GM12873 (cell line): ENCODE measurements around the gene TMEM269.

ENCODE experiments used
- TF ChIP-seq, protein P1 (sequence below): IDR thresholded peaks from 2 replicates; pipeline ENCODE4 v1.5.1; 2012; ENCODE audit warnings: low read depth, mild to moderate bottlenecking, moderate library complexity, low read length, control low read depth; ENCODE audit not compliant: insufficient read depth; ENCODE audit errors: missing control alignments

The TMEM269 gene

DNA sequence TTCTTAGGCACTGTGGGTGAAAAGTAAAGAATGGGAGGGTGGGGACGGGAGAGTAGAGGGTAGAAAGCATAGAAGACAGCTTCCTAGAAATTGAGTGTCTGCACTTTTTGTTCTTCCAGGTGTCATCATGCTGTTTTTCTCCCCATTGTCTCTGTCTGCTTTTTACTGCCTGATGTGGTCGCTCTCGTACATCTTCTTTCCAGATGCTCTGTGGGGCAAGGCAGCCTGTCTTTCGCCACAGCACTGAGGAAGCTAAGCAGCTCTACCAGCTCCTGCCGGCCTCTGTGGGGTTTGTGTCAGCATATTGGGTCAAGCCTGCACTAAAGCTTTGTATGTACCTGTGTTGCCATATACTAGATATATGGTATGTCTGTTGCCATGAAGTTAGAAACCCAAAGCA is 13.2 kb downstream of the TMEM269 start:
- TF ChIP-seq, protein P1, sequence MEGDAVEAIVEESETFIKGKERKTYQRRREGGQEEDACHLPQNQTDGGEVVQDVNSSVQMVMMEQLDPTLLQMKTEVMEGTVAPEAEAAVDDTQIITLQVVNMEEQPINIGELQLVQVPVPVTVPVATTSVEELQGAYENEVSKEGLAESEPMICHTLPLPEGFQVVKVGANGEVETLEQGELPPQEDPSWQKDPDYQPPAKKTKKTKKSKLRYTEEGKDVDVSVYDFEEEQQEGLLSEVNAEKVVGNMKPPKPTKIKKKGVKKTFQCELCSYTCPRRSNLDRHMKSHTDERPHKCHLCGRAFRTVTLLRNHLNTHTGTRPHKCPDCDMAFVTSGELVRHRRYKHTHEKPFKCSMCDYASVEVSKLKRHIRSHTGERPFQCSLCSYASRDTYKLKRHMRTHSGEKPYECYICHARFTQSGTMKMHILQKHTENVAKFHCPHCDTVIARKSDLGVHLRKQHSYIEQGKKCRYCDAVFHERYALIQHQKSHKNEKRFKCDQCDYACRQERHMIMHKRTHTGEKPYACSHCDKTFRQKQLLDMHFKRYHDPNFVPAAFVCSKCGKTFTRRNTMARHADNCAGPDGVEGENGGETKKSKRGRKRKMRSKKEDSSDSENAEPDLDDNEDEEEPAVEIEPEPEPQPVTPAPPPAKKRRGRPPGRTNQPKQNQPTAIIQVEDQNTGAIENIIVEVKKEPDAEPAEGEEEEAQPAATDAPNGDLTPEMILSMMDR, result no peak

DNA sequence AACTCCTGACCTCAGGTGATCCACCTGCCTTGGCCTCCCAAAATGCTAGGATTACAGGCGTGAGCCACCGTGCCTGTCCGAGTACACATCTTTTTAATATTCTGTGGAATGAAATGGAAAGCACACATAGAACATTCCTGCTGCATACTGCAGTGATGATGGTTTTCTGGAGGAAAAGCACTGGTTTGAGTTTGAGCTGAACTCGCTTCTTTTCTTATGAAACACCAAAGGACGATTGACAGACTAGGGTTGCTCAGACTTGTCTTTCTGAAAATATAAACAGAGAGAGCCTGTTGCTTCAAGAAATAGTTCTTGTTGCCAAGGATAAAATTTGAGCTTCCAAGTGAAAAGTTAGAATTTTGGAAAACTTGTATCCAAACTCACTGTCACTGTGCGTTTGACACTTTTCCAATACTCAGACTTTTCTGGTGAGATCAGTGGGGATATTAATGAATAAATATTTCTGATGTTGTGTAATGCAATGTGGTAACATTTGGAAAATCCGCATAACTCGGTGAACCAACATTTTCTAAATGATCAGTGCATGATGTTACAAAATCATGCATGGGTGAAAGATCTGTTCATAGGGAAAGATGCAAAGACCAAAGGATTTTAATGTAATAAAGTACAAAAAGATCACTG is 17.2 kb downstream of the TMEM269 start:
- TF ChIP-seq, protein P1, result no peak

DNA sequence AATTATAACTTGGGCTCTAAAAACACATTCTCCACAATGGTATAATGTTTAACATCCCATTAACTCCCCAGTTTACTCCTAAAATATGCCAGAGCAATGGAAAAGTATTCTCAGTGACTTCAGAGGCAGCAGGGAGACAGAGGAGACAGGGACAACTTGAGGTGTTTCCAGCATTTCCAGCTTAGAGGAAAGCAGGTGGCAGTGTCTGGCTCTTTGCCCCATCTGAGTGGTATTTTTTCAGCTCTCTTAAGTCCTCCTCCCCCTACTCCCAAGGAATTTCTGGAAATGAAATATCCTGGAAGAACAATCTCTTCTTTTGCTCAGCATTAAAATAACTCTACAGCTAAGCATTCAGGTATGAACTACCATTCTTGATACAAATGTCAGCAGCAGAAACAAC is 21.4 kb downstream of the TMEM269 start:
- TF ChIP-seq, protein P1, result no peak

DNA sequence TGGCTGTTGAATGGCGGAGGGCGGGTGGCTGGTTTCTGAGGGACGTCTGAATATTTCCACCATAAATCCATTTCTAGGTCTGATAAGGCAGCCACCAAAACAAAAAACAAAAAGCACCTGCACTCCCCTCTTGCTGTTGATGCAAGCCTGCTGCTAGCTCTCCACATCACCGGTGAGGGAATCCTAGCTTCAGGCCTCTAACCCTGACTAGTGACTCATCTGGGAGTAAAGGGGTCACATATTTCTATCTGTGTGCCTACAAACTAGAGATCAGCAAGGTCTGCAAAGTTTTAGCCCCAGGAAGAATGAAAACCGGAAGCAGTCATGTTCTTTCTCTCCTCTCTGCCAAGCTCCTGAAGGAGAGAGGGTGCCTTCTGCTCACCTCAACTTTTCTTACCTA is 21.8 kb downstream of the TMEM269 start:
- TF ChIP-seq, protein P1, result no peak

DNA sequence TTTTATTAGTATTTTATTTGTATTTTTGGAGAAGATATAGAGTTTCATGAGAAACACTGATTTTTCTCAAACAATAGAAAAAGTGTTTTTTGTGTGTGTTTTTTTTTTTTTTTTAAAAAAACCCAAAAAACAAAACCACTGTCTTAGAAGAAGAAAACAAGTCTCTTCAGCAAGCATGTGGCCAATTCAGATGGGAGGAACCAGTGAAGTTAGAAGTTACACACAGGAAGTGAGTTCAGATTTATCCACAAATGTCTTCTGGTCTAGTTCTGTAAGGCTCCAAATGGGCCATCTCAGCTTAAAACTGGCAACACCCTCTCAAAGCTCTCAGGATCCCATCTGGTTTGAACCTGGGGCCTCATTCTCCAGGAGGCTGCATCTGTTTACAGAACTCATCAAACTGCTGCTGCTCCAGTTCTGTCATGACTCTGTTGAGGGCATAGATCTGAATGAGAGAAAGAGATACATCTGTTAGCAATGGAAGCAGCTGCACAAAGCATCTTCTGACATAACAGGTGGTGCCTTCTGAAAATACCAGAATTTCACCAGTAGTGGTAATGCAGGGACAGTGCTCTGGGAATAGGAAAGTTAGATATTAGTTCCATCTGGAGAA is 22.4 kb downstream of the TMEM269 start:
- TF ChIP-seq, protein P1, result no peak

DNA sequence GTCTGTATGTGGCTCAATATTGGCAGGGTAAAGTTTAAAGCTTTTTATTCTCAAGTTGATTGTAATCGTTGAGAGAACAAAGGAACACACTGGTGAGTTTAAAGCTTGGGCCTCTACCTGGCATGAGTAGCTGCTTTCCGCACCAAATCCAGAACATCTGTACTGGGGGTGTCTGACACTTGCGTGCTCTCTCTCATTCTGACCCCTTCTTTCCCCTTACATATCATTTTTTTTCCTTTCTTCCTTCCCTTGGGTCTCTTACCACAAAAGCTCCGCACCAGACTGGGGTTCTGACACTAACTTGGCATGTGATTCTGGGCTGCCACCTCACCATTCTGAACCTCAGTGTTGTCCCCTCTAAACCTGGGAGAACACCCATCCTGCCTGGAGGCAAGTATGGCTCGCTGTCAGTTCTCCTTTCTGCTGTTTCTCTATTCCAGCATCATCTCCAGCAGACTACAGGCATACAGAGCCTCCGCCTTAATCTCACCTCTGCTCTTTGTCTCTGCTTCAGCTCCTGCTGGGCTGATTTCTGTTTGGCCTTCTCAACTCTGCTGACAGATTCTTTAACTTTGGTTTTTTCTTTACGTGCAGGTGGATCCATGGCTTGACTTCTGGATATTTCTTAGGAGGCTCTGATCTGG is 31.3 kb downstream of the TMEM269 start:
- TF ChIP-seq, protein P1, result no peak

DNA sequence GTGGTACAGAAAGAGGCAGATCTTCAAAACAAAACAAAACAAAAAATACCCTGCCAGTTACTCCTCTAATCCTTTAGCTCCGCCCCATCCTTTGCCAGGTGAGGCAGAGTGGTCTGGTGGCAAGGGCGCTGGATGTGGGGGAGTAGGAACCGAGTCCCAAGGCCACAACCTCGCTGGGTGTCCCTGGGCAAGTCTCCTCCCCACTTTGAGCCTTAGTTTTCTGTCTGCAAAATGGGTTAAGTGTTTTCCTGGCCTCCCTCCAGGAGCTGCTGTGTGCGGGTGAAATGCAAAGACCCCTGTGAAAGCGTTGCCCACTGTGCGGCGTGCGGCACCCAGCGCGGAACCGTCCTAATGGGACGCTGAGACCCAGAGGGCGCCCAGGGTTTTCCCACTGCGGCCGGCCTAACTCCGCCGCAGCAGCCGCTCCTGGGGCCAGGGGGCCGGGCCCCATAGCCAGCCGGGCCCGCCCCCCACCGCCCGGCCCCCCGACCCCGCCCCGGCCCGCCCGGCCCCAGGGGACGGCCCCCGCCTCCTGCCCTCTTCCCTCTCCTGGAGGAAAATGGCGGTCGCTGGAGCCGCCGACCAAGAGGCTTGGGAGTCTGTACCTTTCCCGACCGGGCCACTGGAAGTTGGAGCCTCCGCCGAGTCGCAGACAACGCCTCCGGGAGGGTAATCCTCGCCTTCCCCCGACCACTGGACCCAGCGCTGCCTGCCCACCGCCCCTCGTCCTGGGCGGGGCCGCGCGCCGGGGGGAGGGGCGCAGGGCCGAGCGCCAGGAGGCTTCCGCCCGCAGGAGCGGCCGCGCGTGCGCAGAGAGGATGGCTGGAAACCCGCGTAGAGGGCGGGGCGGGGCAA is 32.0 kb downstream of the TMEM269 start, which contains the start of the genes ERMAP and SVBP:
ERMAP (plus strand) TSS at position 538 of the 855 bp plus-strand sequence. CDS start 13,327 bp downstream, outside the sequence.
SVBP (minus strand) TSS at position 813 of the 855 bp plus-strand sequence. CDS start 853 bp downstream, outside the sequence.
- TF ChIP-seq, protein P1, result no peak
